Ureter (tissue), 1 donor: Measurements from ENCODE around the gene ZXDC. TPM values are rescaled to one million over a fixed set of nuclear protein-coding genes. Genes with fewer than 3 reads are reported as not detected.
A peak's percentile ranks its signal among the peaks of the same experiment; 100 is the strongest.

Experiments used
- DNase-seq: peaks from one replicate; pipeline ENCODE4 v3.0.0-alpha.2; 2020; ENCODE audit warnings: low spot score
- total RNA-seq: library from RNA; stranded (reverse); gene quantifications from one replicate; pipeline ENCODE4 v1.2.4, GENCODE V29; 2023
- donor health status: DM: yes; HTN: yes; CAD: no.

ZXDC gene
- total RNA-seq, 1 donor from 2014 or later: 56.5 TPM

DNA sequence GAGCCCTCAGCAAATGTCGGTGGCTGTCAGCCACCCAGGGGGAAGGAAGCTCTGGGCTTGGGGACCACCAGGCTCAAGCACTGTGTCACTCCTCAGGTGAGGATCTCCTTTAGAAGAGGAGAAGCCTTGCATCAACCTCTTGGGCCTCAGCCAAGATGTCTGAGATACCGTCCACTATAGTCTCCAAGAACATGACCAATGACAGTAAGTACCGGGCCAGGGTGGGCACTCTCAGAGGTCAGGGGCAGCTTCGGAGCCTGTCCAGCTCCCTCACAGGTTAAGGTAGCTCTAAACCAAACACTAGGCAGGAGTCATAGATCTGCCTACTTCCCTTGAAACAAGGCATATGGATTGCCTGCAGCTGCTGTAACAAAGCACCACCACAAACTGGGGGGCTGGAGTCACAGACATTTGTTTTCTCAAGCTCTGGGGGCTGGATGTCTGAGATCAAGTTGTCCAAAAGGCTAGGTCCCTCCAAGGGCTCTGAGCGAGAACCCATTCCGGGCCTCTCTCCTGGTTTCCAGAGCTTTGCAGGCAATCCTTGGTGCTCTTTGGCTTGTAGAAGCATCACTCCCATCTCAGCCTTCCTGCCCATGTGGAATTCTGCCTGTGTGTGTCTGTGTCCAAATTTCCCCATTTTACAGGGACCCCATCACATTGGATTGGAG lies 79.7 kb downstream of the ZXDC start:
- no peak for DNase-seq

DNA sequence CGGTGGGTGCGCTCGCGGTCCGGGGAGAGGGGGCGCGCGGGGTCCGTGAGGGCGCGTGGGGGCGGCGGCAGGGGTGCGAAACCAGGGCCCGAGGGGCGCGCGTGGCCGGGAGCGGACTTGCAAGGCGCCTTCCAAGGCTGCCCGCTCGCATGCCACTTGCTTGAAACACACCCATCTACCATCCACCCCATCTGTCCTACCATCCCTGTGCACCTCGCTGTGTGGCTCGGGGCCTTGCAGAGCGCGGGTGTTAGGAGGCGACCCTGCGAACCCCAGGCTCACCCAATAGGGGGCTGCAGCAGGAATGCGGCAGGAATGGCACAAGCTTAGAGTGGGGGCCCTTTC lies 80.7 kb downstream of the ZXDC start:
- no peak for DNase-seq

DNA sequence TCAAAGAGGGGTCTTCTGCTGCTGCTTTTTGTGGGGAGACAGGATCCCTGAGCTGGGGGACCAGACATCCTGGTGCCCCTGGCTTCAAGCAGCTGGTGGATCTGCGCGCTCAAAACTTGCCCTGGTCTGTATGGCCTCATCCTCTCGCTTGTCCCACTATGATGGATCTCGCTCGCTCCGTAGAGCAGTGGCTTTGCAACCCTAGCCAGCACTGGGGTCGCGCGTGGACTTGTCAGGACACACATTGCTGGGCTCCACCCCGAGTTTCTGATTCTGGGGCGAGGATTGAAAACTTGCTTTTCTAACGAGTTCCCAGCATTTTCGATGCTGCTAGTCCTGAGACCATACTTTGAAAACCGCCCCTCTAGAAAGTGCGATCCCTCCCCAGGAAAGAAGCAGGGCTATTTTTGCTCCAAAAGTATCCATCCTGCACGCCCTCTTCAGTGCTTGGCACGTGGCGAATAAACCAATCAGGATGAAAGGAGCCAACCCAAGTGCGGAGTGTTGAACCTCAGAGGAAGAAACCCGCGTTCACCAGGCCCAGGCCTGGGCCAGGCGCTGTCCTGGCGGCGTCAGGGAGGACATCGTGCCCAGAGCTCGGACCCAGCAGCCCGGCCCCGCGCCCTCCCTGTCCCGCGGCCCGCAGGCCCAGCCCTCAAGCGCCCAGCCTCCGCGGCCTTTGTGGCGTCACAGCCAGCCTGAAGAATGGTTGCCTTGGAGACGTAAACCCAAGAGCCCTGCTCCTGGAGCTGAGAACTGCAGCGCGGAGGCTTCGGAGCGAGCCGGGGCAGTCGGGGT lies 81.3 kb downstream of the ZXDC start, which contains the start of gene CFAP100:
Gene CFAP100 (plus strand): TSS at position 731 of the 798 bp plus-strand sequence. CDS start 1,092 bp downstream, outside the sequence.
- no peak for DNase-seq

DNA sequence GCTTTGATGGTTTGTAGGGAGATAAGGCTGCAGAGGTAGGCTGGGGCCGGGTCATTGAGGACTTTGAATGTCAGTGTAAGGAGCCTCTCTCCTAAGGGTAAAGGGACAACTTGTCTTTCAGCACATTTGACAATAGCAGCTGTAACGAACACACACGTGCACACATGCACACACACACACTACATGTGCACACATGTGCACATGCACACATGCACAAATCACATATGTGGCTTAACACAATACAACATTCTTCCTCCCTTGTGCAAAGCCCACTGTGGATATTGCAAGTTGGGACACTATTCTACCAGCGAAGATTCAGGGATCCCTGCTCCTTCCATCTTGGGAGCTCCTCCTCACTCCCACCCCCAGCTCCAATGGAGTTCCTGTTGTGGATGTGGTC lies 82.1 kb downstream of the ZXDC start:
- DNase-seq: no peak

DNA sequence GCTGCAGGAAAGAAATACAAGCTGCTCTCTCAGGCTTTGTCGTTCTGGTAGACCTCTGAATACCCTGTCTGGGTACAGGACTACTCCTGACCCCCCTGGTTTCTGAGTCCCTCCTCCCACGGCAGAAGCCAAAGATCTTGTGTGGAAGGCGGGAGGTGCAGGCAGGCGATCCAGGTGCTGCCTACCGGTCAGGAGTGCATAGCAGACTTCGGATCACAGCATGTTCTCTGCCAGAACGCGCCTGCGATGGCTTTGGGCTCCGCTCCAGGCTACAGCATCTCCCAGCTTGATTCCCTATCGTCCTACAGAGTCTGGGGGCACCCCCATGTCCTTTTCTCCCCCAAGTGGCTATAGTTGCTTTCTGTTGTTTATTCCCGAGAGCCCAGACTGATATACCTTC lies 83.4 kb downstream of the ZXDC start:
- DNase-seq: no peak

DNA sequence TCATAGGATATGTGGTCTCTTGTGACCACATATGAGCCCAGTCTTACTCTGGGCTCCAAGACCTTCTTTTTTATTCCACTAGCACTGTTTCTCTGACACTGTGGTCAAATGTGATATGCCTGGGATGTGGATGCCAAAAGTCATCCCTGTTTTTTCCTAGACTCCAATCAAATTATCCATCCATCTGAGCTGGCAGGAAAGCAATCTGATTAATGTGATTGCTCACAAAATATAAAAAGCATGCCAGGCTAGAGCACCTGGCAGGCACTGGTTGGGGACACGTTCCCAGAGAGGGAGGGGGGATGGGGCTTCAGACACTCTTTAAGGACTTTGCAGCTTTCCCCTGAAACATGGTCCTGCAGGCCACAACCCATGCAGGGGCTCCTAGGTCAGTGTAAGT lies 84.1 kb downstream of the ZXDC start:
- DNase-seq: no peak

DNA sequence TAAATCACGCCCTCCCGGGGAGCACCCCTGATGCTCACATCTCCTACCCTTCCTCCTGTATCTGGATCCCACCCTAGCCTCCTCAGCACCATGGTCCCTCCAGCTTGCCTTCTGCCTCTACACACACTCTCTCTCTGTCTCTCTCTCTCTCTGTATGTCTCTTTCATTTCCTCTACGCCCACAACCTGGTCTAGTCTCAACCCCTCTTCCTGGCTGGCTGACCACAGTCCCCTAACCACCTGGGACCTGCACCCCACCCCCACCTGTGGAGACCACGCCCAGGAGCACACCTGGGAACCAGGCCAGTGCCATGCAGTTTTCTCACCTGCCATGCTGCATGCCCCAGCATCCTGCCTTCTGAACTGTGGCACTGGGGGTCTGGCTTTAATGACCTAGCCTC lies 84.9 kb downstream of the ZXDC start:
- no peak for DNase-seq

DNA sequence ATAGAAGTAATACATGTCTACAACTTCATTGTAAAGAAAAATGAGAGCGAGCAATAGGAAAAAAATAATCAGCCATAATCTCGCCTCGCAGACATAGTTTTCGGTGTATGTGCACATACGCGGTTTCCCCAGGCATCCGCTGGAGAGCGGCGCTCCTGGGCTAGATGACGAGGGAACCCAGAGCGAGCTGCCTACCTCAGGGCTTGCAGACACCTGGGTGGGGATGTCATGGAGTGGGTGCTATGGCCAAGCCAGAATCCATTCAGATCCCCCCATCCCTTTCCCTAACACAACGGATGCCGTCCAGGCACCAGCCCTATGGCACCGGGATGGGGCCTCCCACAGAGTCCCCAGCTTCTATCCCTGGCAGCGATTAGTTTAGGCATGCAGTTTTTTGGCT lies 85.5 kb downstream of the ZXDC start:
- DNase-seq: no peak

DNA sequence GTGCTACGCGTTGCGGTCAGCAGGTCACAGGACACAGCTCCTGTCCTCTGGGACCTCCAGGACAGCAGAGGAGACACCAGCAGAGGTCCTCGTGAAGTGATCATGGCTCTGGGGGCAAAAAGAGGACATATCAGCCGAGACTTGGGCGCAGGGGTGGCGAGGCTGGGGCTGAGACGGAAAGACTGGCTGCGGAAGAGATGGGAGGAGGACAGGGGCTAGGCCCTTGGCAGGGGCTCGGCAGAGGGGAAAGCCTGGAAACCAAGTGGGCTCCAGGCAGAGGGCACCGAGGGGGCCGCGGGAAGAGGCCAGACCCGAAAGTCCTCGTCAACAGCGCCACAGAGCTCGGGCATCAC lies 85.9 kb downstream of the ZXDC start:
- DNase-seq: no peak

DNA sequence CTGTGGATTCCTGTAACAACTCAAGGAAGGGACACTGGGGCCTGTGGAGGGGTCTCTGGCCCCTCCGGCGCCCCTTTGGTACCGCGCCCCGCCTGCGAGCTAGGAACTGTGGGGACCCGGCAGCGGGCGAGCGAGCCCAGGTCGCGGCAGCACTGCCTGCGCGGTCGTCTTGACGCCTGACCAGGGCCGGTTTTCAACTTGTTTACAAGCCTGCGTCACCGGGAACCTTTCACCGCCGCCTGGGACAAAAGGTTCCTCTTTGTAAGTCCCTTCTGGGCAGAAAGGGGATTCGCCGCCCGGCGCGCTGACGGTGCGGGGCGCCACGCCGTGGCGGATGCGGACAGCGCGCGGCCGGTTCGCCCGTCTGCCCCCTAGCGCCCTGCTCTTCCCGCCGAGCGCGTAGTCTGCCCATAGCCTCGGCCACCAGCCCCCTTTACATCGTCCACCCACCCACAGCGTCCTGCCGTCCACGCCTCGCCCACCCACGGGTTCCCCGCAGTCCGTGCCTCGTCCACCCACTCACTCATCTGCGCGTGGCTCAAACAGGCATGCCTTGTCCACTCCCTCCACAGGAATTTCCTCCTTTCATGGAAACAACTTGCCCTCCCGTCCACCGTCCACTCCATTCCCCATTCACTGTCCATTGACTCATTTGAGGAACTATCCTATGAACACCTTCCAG lies 86.4 kb downstream of the ZXDC start:
- DNase-seq: peak; percentile 92

Other genes with a start within 250 kb of the ZXDC start
- 18.9 TPM for gene KLF15, start 118.5 kb downstream of the ZXDC start, total RNA-seq
- gene CFAP100, start 81.0 kb downstream of the ZXDC start, total RNA-seq: not detected
- not detected for gene UROC1, start 41.9 kb upstream of the ZXDC start, total RNA-seq
- gene CHST13, start 48.3 kb upstream of the ZXDC start, total RNA-seq: not detected
- not detected for gene C3orf22, start 83.0 kb upstream of the ZXDC start, total RNA-seq
- 12.3 TPM for gene TXNRD3, start 179.2 kb upstream of the ZXDC start, total RNA-seq
- gene CHCHD6, start 228.3 kb upstream of the ZXDC start, total RNA-seq: 15.9 TPM